ENCODE data around the gene BOLA3.

Gene BOLA3

DNA sequence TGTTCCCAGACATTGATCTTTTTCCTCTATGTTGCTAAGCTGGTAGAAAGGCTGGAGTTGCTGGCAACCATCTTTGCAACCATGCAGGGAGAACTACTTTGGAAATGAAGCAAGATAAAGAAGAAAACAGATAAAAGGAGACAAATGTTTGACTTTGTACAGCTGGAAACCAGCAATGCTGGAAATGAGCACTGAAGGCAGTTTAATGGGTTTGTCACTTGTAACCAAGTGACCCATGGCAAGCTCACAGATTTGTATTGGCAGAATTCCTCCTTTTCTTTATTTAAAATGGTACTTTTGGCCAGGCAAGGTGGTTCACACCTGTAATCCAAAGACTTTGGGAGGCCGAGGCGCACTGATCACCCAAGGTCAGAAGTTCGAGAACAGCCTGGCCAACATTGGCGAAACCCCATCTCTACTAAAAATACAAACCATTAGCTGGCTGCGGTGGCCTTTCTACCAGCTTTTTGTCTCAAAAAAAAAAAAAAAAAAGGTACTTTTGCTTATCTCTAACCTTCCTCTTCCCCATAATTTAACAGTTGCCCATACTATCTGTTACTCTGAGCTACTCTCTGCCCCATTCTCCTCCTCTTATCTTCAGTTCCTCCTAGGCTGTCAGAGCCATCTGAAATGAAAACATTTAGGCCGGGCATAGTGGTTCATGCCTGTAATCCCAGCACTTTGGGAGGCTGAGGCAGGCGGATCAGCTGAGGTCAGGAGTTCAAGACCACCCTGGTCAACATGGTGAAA, 2.0 kb upstream of the BOLA3 start:
- Histone ChIP-seq H3K79me2 (ENCODE audit: low read length) (peaks cover 23% of the 10 kb centered on the region), H3K4me1 (ENCODE audit: low read length) (peaks cover 18% of the 10 kb centered on the region), H3F3A (ENCODE audit: insufficient read depth, low read length) (peaks cover 25% of the 10 kb centered on the region), H3K27me3 (replicated peaks; ENCODE audit: insufficient read depth, low read length) (no peaks in the 10 kb centered on the region), H3K27ac (ENCODE audit: low read length) (no peak overlapping the region), H4K20me1 (ENCODE audit: insufficient read depth, low read length) (no peaks in the 10 kb centered on the region), H3K4me3 (ENCODE audit: low read length) (no peak overlapping the region), H2AFZ (ENCODE audit: low read length) (no peak overlapping the region), H3K9me3 (replicated peaks; ENCODE audit: insufficient read depth, low read length) (no peaks in the 10 kb centered on the region), H3K36me3 (replicated peaks; ENCODE audit: insufficient read depth, low read length) (0 out of 2 replicates have a peak, but pooled peaks cover 3% of the 10 kb centered on the region), H3K4me2 (ENCODE audit: low read depth, low read length) (no peak overlapping the region), H3K9ac (ENCODE audit: low read length) (no peak overlapping the region), H3K9me2 (replicated peaks; ENCODE audit: insufficient read depth, low read length) (no peaks in the 10 kb centered on the region)
- DNase-seq = no peak
- TF ChIP-seq EZH2 (optimal IDR thresholded peaks at IDR 0.05; ENCODE audit: low read depth, low read length) (no peak), EZH2phosphoT487 (IDR thresholded peaks at IDR 0.05; ENCODE audit: low read length) (no peak)
- TF ChIP-seq, protein P1, sequence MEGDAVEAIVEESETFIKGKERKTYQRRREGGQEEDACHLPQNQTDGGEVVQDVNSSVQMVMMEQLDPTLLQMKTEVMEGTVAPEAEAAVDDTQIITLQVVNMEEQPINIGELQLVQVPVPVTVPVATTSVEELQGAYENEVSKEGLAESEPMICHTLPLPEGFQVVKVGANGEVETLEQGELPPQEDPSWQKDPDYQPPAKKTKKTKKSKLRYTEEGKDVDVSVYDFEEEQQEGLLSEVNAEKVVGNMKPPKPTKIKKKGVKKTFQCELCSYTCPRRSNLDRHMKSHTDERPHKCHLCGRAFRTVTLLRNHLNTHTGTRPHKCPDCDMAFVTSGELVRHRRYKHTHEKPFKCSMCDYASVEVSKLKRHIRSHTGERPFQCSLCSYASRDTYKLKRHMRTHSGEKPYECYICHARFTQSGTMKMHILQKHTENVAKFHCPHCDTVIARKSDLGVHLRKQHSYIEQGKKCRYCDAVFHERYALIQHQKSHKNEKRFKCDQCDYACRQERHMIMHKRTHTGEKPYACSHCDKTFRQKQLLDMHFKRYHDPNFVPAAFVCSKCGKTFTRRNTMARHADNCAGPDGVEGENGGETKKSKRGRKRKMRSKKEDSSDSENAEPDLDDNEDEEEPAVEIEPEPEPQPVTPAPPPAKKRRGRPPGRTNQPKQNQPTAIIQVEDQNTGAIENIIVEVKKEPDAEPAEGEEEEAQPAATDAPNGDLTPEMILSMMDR (IDR thresholded peaks at IDR 0.05; ENCODE audit: low read length) = no peak

DNA sequence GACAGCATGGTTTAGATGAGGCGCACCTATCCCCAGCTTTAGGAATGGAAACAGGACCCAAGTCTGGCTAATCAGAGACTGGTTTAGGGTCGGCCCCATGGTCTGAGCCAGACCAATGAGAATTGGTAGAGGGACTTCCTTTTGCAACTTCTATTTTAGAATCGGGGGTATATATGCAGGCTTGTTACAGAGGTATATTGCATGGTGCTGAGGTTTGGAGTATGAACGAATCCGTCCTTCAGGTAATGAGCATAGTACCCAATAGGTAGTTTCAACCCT, 1.5 kb upstream of the BOLA3 start:
- no peak for TF ChIP-seq EZH2 (optimal IDR thresholded peaks at IDR 0.05; ENCODE audit: low read depth, low read length)
- TF ChIP-seq, protein P1 (IDR thresholded peaks at IDR 0.05; ENCODE audit: low read length) = no peak
- DNase-seq = no peak
- Histone ChIP-seq H3K4me2 (ENCODE audit: low read depth, low read length) (no peak overlapping the region), H3K9me3 (replicated peaks; ENCODE audit: insufficient read depth, low read length) (no peaks in the 10 kb centered on the region), H3K4me1 (ENCODE audit: low read length) (peaks cover 18% of the 10 kb centered on the region), H3K9ac (ENCODE audit: low read length) (no peak overlapping the region), H3K27me3 (replicated peaks; ENCODE audit: insufficient read depth, low read length) (no peaks in the 10 kb centered on the region), H3K9me2 (replicated peaks; ENCODE audit: insufficient read depth, low read length) (no peaks in the 10 kb centered on the region), H3K4me3 (ENCODE audit: low read length) (no peak overlapping the region), H4K20me1 (ENCODE audit: insufficient read depth, low read length) (no peaks in the 10 kb centered on the region), H3K79me2 (ENCODE audit: low read length) (peaks cover 23% of the 10 kb centered on the region), H3K27ac (ENCODE audit: low read length) (no peak overlapping the region), H3K36me3 (replicated peaks; ENCODE audit: insufficient read depth, low read length) (0 out of 2 replicates have a peak, but pooled peaks cover 3% of the 10 kb centered on the region), H2AFZ (ENCODE audit: low read length) (no peak overlapping the region), H3F3A (ENCODE audit: insufficient read depth, low read length) (peaks cover 25% of the 10 kb centered on the region)

DNA sequence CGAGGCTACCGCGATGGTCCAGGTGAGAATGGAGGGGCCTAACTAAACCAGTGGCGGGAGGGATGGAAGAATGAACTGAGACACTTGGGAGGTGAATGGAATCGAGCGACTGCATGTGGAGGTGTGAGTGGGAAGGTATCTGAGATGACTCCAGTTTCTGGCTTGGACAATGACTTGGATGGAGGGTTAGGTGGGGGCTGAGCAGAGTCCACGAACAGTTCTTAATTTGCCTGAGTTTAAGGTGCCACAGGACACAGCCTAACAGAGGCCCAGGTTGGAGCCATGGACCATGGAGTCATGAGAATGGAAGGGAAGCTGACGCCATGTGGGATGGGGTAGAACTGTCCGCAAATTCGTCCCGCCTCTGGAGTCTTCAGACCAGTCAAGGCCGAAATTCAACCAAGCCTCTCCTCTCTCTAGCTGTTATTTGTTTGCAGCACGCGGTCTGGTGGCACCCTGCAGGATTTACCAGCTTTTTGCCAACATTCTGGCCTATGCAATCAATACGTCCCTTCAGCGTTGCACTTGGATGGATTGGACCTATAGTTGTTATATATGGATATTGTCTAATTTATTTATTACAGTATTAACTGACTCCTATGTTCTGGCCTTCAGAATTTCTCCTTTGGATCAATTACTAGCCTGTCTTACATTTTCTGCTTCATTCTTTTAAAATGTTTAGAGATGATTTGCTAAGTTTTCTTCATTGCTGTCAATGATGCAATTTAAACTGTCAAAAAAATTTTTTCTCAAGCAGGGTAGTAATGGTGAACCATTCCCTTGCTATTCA, 940 bp upstream of the BOLA3 start:
- peak overlapping the region; percentile 62; the same call in 1 of the 2 replicates for H3K9ac ChIP-seq (ENCODE audit: low read length)
- 0 out of 2 replicates have a peak, but pooled peaks cover 3% of the 10 kb centered on the region for H3K36me3 ChIP-seq (replicated peaks; ENCODE audit: insufficient read depth, low read length)
- H4K20me1 ChIP-seq (ENCODE audit: insufficient read depth, low read length) = no peaks in the 10 kb centered on the region
- TF ChIP-seq, protein P1 (IDR thresholded peaks at IDR 0.05; ENCODE audit: low read length) = no peak
- no peak for TF ChIP-seq EZH2 (optimal IDR thresholded peaks at IDR 0.05; ENCODE audit: low read depth, low read length)
- no peak for TF ChIP-seq EZH2phosphoT487 (IDR thresholded peaks at IDR 0.05; ENCODE audit: low read length)
- no peak for DNase-seq
- no peak overlapping the region for H3K27ac ChIP-seq (ENCODE audit: low read length)
- H3K79me2 ChIP-seq (ENCODE audit: low read length) = peaks cover 23% of the 10 kb centered on the region
- H2AFZ ChIP-seq (ENCODE audit: low read length) = peak overlapping the region; percentile 100
- H3K4me1 ChIP-seq (ENCODE audit: low read length) = peaks cover 18% of the 10 kb centered on the region
- no peaks in the 10 kb centered on the region for H3K9me3 ChIP-seq (replicated peaks; ENCODE audit: insufficient read depth, low read length)
- H3K9me2 ChIP-seq (replicated peaks; ENCODE audit: insufficient read depth, low read length) = no peaks in the 10 kb centered on the region
- no peaks in the 10 kb centered on the region for H3K27me3 ChIP-seq (replicated peaks; ENCODE audit: insufficient read depth, low read length)
- H3K4me3 ChIP-seq (ENCODE audit: low read length) = peak overlapping the region; percentile 88
- peak overlapping the region; percentile 100 for H3K4me2 ChIP-seq (ENCODE audit: low read depth, low read length)
- peaks cover 25% of the 10 kb centered on the region for H3F3A ChIP-seq (ENCODE audit: insufficient read depth, low read length)

All from MM.1S (cell line).